ENCODE results near the gene HARBI1.

DNA sequence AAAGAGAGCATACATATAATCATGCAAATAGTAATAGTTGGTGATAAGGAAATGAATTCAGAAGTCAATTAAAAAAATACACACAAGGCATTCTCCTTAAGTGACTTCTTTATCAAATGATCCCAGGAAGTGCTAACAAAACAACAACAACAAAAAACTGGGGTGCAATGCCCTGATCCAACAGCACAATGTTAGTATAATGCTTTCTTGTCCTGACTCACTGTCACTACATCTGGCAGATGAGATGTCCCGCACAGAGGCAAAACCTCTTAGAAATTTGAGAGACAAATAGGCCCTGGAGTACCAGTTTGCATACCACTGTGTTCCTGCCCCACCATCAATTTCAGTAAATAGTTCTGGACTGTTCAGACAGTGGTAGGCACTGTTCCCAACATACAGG is 12.2 kb downstream of the HARBI1 start:
- TF ChIP-seq EP300 (IDR thresholded peaks at IDR 0.05) = no peak
- TF ChIP-seq, protein P1, sequence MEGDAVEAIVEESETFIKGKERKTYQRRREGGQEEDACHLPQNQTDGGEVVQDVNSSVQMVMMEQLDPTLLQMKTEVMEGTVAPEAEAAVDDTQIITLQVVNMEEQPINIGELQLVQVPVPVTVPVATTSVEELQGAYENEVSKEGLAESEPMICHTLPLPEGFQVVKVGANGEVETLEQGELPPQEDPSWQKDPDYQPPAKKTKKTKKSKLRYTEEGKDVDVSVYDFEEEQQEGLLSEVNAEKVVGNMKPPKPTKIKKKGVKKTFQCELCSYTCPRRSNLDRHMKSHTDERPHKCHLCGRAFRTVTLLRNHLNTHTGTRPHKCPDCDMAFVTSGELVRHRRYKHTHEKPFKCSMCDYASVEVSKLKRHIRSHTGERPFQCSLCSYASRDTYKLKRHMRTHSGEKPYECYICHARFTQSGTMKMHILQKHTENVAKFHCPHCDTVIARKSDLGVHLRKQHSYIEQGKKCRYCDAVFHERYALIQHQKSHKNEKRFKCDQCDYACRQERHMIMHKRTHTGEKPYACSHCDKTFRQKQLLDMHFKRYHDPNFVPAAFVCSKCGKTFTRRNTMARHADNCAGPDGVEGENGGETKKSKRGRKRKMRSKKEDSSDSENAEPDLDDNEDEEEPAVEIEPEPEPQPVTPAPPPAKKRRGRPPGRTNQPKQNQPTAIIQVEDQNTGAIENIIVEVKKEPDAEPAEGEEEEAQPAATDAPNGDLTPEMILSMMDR (IDR thresholded peaks at IDR 0.05) = no peak
